HG03280 (cell line): Measurements from ENCODE around the gene DOCK1.
"Not testable (repeated sequence)": the region's sequence is repeated elsewhere in the genome, so short reads cannot be mapped to it uniquely, and the experiment has no call there.

Source experiments
- ATAC-seq: cut with Tn5 transposase; IDR thresholded peaks from one replicate; pipeline ENCODE4 v1.9.1; 2021; ENCODE audit warnings: mild to moderate bottlenecking, moderate library complexity; ENCODE audit not compliant: unreplicated experiment

DOCK1 gene

GRCh38 chr10:126902157-126902556 lies 3.1 kb upstream of the DOCK1 start:
- no peak for ATAC-seq

GRCh38 chr10:126903656-126904360 lies 1.4 kb upstream of the DOCK1 start:
- no peak for ATAC-seq

GRCh38 chr10:126904516-126904817 lies 761 bp upstream of the DOCK1 start:
- ATAC-seq, result no peak

GRCh38 chr10:126905776-126906703 lies 812 bp downstream of the DOCK1 start:
- ATAC-seq, result no peak

- no peak for ATAC-seq
Observed at GRCh38 chr10:126906704-126907422, 1.6 kb downstream of the DOCK1 start.

GRCh38 chr10:126907423-126907970 lies 2.3 kb downstream of the DOCK1 start:
- no peak for ATAC-seq

- no peak for ATAC-seq
Observed at GRCh38 chr10:126908225-126908624, 3.0 kb downstream of the DOCK1 start.

- no peak for ATAC-seq
Observed at GRCh38 chr10:126908729-126909128, 3.5 kb downstream of the DOCK1 start.

GRCh38 chr10:126909147-126909546 lies 3.9 kb downstream of the DOCK1 start:
- ATAC-seq, result no peak

- no peak for ATAC-seq
Observed at GRCh38 chr10:126910196-126910595, 5.0 kb downstream of the DOCK1 start.

- no peak for ATAC-seq
Observed at GRCh38 chr10:126910798-126911197, 5.6 kb downstream of the DOCK1 start.

GRCh38 chr10:126911301-126911700 lies 6.1 kb downstream of the DOCK1 start:
- no peak for ATAC-seq

GRCh38 chr10:126913316-126913715 lies 8.1 kb downstream of the DOCK1 start:
- no peak for ATAC-seq

- ATAC-seq, result no peak
Observed at GRCh38 chr10:126914561-126914960, 9.3 kb downstream of the DOCK1 start.

GRCh38 chr10:126916952-126917351 lies 11.7 kb downstream of the DOCK1 start:
- ATAC-seq, result not testable (repeated sequence)

GRCh38 chr10:126917375-126917774 lies 12.1 kb downstream of the DOCK1 start:
- no peak for ATAC-seq

GRCh38 chr10:126917975-126918908 lies 13.0 kb downstream of the DOCK1 start:
- no peak for ATAC-seq

- ATAC-seq, result no peak
Observed at GRCh38 chr10:126919426-126919825, 14.2 kb downstream of the DOCK1 start.

GRCh38 chr10:126921162-126921561 lies 15.9 kb downstream of the DOCK1 start:
- ATAC-seq, result no peak

GRCh38 chr10:126921974-126922525 lies 16.8 kb downstream of the DOCK1 start:
- ATAC-seq, result no peak
